ENCODE data around the gene TMEM209.

TMEM209 gene

DNA sequence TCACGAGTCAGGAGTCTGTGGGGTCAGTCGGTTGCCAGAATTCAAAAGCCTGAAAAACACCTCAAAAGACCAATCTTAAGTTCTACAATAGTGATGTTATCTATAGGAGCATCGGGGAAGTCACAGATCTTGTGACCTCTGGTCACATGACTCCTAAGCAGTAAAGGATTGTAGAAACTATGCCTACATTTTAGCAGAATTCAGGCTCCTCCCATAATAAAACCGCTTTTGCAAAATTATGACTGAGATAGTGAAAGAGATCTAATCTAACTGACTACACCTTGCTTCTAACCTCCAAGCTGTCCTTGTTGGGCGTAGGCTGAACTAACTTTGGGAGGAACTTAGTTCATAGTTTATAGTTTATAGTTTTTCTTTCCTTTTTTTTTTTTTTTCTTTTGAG is 19.0 kb upstream of the TMEM209 start:
- TF ChIP-seq, protein P1, sequence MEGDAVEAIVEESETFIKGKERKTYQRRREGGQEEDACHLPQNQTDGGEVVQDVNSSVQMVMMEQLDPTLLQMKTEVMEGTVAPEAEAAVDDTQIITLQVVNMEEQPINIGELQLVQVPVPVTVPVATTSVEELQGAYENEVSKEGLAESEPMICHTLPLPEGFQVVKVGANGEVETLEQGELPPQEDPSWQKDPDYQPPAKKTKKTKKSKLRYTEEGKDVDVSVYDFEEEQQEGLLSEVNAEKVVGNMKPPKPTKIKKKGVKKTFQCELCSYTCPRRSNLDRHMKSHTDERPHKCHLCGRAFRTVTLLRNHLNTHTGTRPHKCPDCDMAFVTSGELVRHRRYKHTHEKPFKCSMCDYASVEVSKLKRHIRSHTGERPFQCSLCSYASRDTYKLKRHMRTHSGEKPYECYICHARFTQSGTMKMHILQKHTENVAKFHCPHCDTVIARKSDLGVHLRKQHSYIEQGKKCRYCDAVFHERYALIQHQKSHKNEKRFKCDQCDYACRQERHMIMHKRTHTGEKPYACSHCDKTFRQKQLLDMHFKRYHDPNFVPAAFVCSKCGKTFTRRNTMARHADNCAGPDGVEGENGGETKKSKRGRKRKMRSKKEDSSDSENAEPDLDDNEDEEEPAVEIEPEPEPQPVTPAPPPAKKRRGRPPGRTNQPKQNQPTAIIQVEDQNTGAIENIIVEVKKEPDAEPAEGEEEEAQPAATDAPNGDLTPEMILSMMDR (IDR thresholded peaks at IDR 0.05; ENCODE audit: control extremely low read depth, extremely low read depth, low read depth, missing control alignments), result no peak
- ChIA-PET POLR2A (no interaction called here), CTCF (interaction anchor here (1.4 kb wide), 1 partner anchor 33 kb away, joined by 3 read pairs; no protein-coding TSS in a partner anchor)
- no peak for DNase-seq (ENCODE audit: extremely low spot score)

DNA sequence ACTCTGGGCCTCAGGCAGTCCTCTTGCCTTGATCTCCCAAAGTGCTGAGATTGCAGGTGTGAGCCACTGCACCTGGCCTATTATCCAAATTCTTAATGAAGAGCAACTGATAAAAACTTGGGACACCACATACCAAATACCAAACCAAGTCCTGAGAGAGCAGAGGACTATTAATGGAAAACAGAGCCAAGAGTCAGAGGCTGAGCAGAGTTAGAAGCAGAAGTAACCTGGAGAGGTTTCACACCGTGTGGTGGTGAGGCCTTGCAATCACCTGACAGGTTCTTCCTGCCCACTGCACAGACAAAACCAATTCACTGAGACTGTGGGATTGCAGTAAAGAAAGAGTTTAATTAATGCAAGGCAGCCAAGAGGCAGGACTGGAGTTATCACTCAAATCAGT is 18.4 kb upstream of the TMEM209 start:
- no peak for DNase-seq (ENCODE audit: extremely low spot score)
- TF ChIP-seq, protein P1 (IDR thresholded peaks at IDR 0.05; ENCODE audit: control extremely low read depth, extremely low read depth, low read depth, missing control alignments), result no peak
- ChIA-PET POLR2A (no interaction called here), CTCF (interaction anchor here (1.4 kb wide), 1 partner anchor 33 kb away, joined by 3 read pairs; no protein-coding TSS in a partner anchor)

DNA sequence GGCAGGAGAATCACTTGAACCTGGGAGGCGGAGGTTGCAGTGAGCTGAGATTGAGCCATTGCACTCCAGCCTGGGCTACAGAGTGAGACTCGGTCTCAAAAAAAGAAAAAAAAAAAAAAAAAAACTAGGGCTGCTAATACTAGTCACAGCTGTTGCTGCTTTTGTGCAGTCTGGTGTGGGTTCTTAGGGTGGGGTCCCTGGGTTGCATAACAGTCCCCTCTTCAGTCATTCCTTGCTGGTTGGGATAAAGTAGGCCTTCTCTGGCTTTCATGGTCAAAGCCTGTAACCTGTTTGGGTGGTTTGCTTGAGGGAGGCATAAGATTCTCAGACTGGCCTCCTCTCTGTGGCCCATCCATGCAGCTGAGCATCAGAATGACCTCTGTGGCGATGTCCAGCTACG is 16.5 kb upstream of the TMEM209 start:
- TF ChIP-seq, protein P1 (IDR thresholded peaks at IDR 0.05; ENCODE audit: control extremely low read depth, extremely low read depth, low read depth, missing control alignments), result no peak
- CTCF ChIA-PET, result no interaction called here
- POLR2A ChIA-PET, result no interaction called here
- no peak for DNase-seq (ENCODE audit: extremely low spot score)

DNA sequence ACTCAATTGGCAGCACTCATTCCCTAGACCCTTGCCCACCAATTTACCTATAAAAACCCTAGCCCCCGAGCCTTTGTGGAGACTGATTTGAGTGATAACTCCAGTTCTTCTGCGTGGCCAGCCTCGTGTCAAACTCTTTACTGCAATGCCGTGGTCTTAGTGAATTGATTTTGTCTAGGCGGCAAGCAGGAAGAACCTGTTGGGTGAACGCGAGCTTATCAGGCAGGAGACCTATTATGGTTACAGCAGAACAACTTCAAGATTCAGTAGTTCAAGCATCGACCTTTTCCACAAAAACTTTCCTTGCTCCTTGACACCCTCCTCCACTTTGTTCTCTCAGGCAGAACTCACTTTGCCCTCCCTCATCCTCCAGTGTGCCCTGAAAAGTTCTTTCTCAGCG is 14.7 kb upstream of the TMEM209 start:
- ChIA-PET POLR2A (no interaction called here), CTCF (interaction anchor here (1.2 to 1.6 kb wide), 3 partner anchors 11 to 148 kb away, joined by 3 to 4 read pairs (median 3); no protein-coding TSS in a partner anchor)
- TF ChIP-seq, protein P1 (IDR thresholded peaks at IDR 0.05; ENCODE audit: control extremely low read depth, extremely low read depth, low read depth, missing control alignments), result no peak
- no peak for DNase-seq (ENCODE audit: extremely low spot score)

DNA sequence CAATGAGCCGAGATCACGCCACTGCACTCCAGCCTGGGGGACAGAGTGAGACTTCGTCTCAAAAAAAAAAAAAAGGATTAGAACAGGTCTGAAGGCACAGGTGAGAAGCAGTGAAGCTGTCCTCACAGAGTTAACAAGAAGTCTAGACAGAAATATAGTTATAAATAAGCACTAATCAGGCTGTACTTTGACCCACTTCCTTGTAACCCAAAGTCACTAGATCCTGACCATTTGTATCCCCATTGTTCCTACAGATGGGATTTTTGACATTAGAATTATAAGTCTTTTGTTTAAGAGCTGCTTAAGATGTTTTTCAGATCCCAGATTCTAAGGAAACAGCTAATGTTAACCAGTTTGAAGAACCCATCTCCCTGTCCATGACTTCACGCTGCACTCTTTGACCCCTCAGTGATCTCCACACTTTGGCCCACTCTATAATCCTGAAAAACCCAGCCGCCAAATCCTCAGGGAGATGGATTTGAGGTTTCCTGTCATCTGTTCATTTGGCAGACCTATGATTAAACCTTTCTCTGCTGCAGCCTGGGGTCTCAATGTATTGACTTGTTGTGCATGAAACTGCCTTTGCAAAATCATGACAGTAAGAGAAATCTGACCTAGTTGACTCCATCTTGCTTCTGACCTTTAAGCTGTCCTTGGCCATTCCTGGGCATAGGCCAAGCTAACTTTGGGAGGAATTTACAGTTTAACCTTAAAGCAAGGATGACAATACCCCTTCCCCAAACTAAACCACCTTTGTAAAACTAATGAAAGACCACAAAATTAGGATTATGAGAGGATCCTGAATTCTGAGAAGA is 13.8 kb upstream of the TMEM209 start:
- no peak for DNase-seq (ENCODE audit: extremely low spot score)
- ChIA-PET CTCF (interaction anchor here (0.9 to 1.6 kb wide), 5 partner anchors 10 to 147 kb away, joined by 3 to 4 read pairs (median 3); no protein-coding TSS in a partner anchor), POLR2A (no interaction called here)
- TF ChIP-seq, protein P1 (IDR thresholded peaks at IDR 0.05; ENCODE audit: control extremely low read depth, extremely low read depth, low read depth, missing control alignments), result no peak

DNA sequence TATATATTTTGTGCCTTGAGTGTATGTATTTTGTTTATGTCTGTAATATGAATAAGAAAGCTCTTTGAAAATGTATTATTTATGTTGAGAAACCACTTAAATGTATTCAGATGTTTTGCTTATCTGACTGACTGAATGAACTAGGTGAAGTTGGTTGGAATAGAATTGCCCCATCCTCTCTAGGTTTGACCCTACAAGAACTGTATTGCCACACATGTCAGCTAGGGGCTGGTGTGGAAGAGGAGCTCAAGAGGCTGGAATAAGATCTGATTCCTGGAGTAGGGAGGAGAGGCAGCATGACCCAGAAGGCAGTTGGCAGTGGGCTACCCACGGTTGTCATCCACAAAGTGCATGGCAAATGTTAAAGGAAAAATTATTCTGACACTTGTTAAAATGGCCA is 11.5 kb upstream of the TMEM209 start:
- ChIA-PET CTCF (interaction anchor here (0.9 to 1.5 kb wide), 3 partner anchors 8 to 13 kb away, joined by 3 read pairs; partner anchors contain the start of gene TMEM209), POLR2A (no interaction called here)
- no peak for DNase-seq (ENCODE audit: extremely low spot score)
- TF ChIP-seq, protein P1 (IDR thresholded peaks at IDR 0.05; ENCODE audit: control extremely low read depth, extremely low read depth, low read depth, missing control alignments), result no peak
